T-cell (primary cell): Measurements from ENCODE around the gene SLC5A9. TPM values are rescaled to one million over a fixed set of nuclear protein-coding genes. Genes with fewer than 3 reads are reported as not detected.
"Not testable (repeated sequence)": the region's sequence is repeated elsewhere in the genome, so short reads cannot be mapped to it uniquely, and the experiment has no call there.

ENCODE experiments used
- ATAC-seq, 4 experiments: fragments of 200-7000 bp in 3 of 4; fragments of 150-1000 bp in 1 of 4; cut with Tn5 transposase; replicated peaks in 1 of 4; 1 replicate in 3 of 4; 2 replicates in 1 of 4; pipeline ENCODE4 v1.10.0; 2021; ENCODE audit warnings: moderate library complexity in 3 of 4, mild to moderate bottlenecking in 2 of 4, moderate number of reproducible peaks in 1 of 4
- CTCF ChIA-PET, 2 donors: fragments of 300-600 bp; sonication (Branson Sonifier 250); formaldehyde crosslinking; loops; one replicate each; lab custom pipeline; 2022; ENCODE audit warnings: antibody characterized with exemption in 2 of 2; lab: Charles Lee
- POLR2A ChIA-PET, 2 donors: fragments of 300-600 bp; sonication (Branson Sonifier 250); formaldehyde crosslinking; loops; one replicate each; lab custom pipeline; 2022; ENCODE audit warnings: antibody characterized with exemption in 2 of 2; lab: Charles Lee
- DNase-seq, 35 experiments: peaks; one replicate each; pipeline versions ENCODE4 v3.0.0 to v3.0.0-alpha.2; 2013 to 2023
- H3K27ac ChIP-seq: one replicate; pipeline ENCODE4 v1.5.1; 2013; ENCODE audit warnings: low read length
- H3K27me3 ChIP-seq, 2 experiments: replicated peaks in 1 of 2; 1 replicate in 1 of 2; 2 replicates in 1 of 2; pipeline versions ENCODE4 v1.6.1 to v1.7.0; 2013; ENCODE audit warnings: low read length in 1 of 2, mixed read lengths in 1 of 2; ENCODE audit not compliant: control insufficient read depth in 2 of 2, insufficient read depth in 2 of 2; ENCODE audit errors: extremely low read depth in 1 of 2
- H3K36me3 ChIP-seq, 2 donors: 1 replicate in 1 of 2; 2 replicates in 1 of 2; pipeline versions ENCODE4 v1.6.1 to v1.7.0; 2013; ENCODE audit warnings: low read length in 1 of 2; ENCODE audit not compliant: control insufficient read depth in 2 of 2, insufficient read depth in 1 of 2; ENCODE audit errors: extremely low read depth in 1 of 2
- H3K4me1 ChIP-seq, 2 experiments: 1 replicate in 1 of 2; 2 replicates in 1 of 2; pipeline versions ENCODE4 v1.6.1 to v1.7.0; 2013; ENCODE audit warnings: low read length in 2 of 2, mixed read lengths in 1 of 2; ENCODE audit not compliant: insufficient read depth in 2 of 2, control insufficient read depth in 1 of 2; ENCODE audit errors: extremely low read depth in 1 of 2
- H3K4me3 ChIP-seq, 2 donors: 1 replicate in 1 of 2; 2 replicates in 1 of 2; pipeline versions ENCODE4 v1.5.1 to v1.7.0; 2013; ENCODE audit warnings: mild to moderate bottlenecking in 2 of 2, low read length in 1 of 2, moderate library complexity in 1 of 2; ENCODE audit not compliant: control insufficient read depth in 1 of 2; ENCODE audit errors: extremely low read depth in 1 of 2
- H3K9me3 ChIP-seq: 2 replicates; pipeline ENCODE4 v1.7.0; 2013
- H3K27ac Mint-ChIP-seq, 2 donors: one replicate each; pipeline ENCODE4 v1.8.0; 2020 to 2021; ENCODE audit warnings: mild to moderate bottlenecking in 2 of 2, mixed read lengths in 2 of 2
- H3K27me3 Mint-ChIP-seq, 2 donors: one replicate each; pipeline ENCODE4 v1.8.0; 2021 to 2022; ENCODE audit warnings: mixed read lengths in 2 of 2
- H3K36me3 Mint-ChIP-seq: one replicate; pipeline ENCODE4 v1.8.0; 2021; ENCODE audit warnings: mixed read lengths
- H3K4me1 Mint-ChIP-seq, 3 donors: one replicate each; pipeline ENCODE4 v1.8.0; 2020 to 2022; ENCODE audit warnings: mixed read lengths in 3 of 3, mild to moderate bottlenecking in 1 of 3
- H3K4me3 Mint-ChIP-seq, 3 donors: one replicate each; pipeline ENCODE4 v1.8.0; 2020 to 2022; ENCODE audit warnings: mild to moderate bottlenecking in 3 of 3, mixed read lengths in 3 of 3, moderate library complexity in 3 of 3
- H3K9me3 Mint-ChIP-seq, 3 donors: one replicate each; pipeline ENCODE4 v1.8.0; 2020 to 2022; ENCODE audit warnings: mixed read lengths in 3 of 3
- WGBS: methylation state at CpG from one replicate; pipeline ENCODE4 v1.1.5; 2013; ENCODE audit warnings: missing lambda C conversion rate; ENCODE audit not compliant: insufficient coverage; 5-methylcytosine and 5-hydroxymethylcytosine counted together
- total RNA-seq, 35 experiments: library from RNA in 6 of 35; stranded (reverse) in 6 of 35; fragments of 120-200 nt in 1 of 35; gene quantifications; one replicate each; pipeline versions ENCODE4 v1.2.1 to v1.2.4 and lab custom pipeline; 2013 to 2026

SLC5A9 gene
- total RNA-seq, 5 donors from 2014 or later (not counting 1 experiment from before 2014, with no cell fraction given), result not detected

DNA sequence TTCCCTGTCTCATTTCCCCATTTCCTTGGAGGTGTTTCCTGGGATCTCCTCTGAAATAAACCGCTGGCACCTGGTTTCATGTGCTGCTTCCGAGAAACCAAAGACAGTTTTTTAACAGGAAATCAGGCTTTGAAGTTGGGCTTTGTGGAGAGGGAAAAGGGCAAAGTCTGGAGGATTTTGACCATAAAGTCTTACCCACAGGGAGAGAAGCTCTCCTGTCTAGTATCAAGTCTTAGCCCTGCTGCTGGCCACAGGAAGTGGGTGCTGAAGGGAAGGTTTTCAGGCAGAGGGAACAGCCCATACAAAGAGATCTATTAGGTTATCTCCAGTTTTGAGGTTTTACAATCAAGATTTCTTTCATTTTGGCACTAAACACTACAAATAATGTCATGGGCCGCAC lies 29.3 kb downstream of the SLC5A9 start:
- Mint-ChIP-seq H3K36me3 (no peaks in the 10 kb centered on the region), H3K27me3 (peaks cover 5 to 22% of the 10 kb centered on the region in 2 donors), H3K27ac (no peak overlapping the region), H3K4me1 (no peaks in the 10 kb centered on the region), H3K4me3 (no peak overlapping the region), H3K9me3 (no peaks in the 10 kb centered on the region)
- DNase-seq (no peak), ATAC-seq (no peak)
- Histone ChIP-seq H3K4me3 (no peak overlapping the region), H3K27me3 (peaks cover 0 to 4% of the 10 kb centered on the region in 2 experiments), H3K9me3 (no peaks in the 10 kb centered on the region), H3K27ac (no peak overlapping the region), H3K36me3 (no peaks in the 10 kb centered on the region), H3K4me1 (no peaks in the 10 kb centered on the region)
- ChIA-PET CTCF (no interaction called here), POLR2A (no interaction called here)
- 73% methylated on average over 2 of the region's 3 CpGs for WGBS

DNA sequence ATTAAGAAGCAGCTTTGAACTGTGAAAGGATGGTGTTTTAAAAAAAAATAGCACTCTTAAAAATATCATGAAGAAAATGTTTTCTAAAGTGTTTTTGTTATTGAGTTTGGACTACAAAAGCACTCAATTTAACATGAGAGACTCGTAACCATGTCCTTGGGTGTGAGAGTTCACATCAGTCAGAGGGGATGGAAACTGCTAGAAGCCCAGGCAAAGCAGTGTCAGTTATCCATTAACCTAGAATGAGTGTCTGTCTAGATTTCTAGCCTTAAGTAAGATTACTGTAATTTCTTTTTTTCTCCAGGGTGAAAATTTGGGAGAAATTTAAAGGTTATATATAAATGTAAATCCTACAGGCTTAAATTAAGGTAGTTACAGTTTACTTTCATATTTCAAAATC lies 31.7 kb downstream of the SLC5A9 start:
- no peak overlapping the region for H3K4me3 Mint-ChIP-seq
- CTCF ChIA-PET, result interaction anchor here in 1 of 2 donors (0.8 kb wide), 1 partner anchor 220 kb away, joined by 3 read pairs; no protein-coding TSS in a partner anchor
- H3K27ac ChIP-seq, result no peak overlapping the region

DNA sequence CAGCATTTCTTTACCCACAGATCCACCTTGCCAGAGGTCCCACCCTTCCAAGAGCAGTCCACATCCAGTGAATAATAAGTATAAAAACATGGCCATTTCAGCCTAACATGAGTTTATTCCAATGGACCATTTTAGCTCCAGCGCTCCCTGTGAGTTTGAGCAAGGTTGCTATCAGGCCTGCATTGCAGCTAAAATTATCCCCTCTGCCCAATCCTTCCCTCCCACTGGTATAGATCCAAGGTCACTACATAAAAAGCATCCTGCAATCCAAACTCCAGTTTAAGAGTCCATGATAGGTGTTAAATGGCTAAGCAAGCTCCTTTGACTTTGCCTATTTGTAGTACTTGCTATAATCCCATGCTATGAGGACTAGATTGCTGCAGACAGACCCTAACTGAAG lies 35.6 kb downstream of the SLC5A9 start:
- H3K36me3 ChIP-seq, result no peaks in the 10 kb centered on the region
- H3K27me3 ChIP-seq, result no peaks in the 10 kb centered on the region
- POLR2A ChIA-PET, result no interaction called here
- Mint-ChIP-seq H3K36me3 (no peaks in the 10 kb centered on the region), H3K27ac (no peak overlapping the region), H3K9me3 (no peaks in the 10 kb centered on the region), H3K4me1 (no peaks in the 10 kb centered on the region), H3K4me3 (no peak overlapping the region), H3K27me3 (peaks cover 4 to 17% of the 10 kb centered on the region in 2 donors)
- H3K4me3 ChIP-seq, result no peak overlapping the region
- no CpG with 5 or more reads among the region's 1 CpG for WGBS
- H3K9me3 ChIP-seq, result no peaks in the 10 kb centered on the region
- CTCF ChIA-PET, result no interaction called here
- ATAC-seq (no peak), DNase-seq (no peak)
- H3K27ac ChIP-seq, result no peak overlapping the region
- no peaks in the 10 kb centered on the region for H3K4me1 ChIP-seq

More for the DNA sequence above, 31.7 kb downstream of the SLC5A9 start:
- Histone ChIP-seq H3K4me1 (no peaks in the 10 kb centered on the region), H3K27me3 (peaks cover 0 to 2% of the 10 kb centered on the region in 2 experiments), H3K4me3 (no peak overlapping the region), H3K36me3 (no peaks in the 10 kb centered on the region), H3K9me3 (no peaks in the 10 kb centered on the region)
- Mint-ChIP-seq H3K27me3 (peaks cover 4 to 13% of the 10 kb centered on the region in 2 donors), H3K27ac (no peak overlapping the region), H3K4me1 (no peaks in the 10 kb centered on the region), H3K36me3 (no peaks in the 10 kb centered on the region), H3K9me3 (no peaks in the 10 kb centered on the region)
- DNase-seq, result no peak
- ATAC-seq, result no peak
- POLR2A ChIA-PET, result no interaction called here
- WGBS, result no CpG with 5 or more reads among the region's 1 CpG

GRCh38 chr1:48261881-48262400 lies 39.4 kb downstream of the SLC5A9 start:
- H3K4me1 ChIP-seq, result no peaks in the 10 kb centered on the region
- Mint-ChIP-seq H3K27me3 (peaks cover 0 to 15% of the 10 kb centered on the region in 2 donors), H3K36me3 (no peaks in the 10 kb centered on the region), H3K9me3 (no peaks in the 10 kb centered on the region), H3K27ac (no peak overlapping the region), H3K4me3 (no peak overlapping the region), H3K4me1 (no peaks in the 10 kb centered on the region)
- ChIA-PET POLR2A (no interaction called here), CTCF (no interaction called here)
- H3K4me3 ChIP-seq, result no peak overlapping the region
- ATAC-seq, result no peak
- DNase-seq, result no peak
- H3K27ac ChIP-seq, result no peak overlapping the region
- H3K27me3 ChIP-seq, result no peaks in the 10 kb centered on the region
- H3K9me3 ChIP-seq, result no peaks in the 10 kb centered on the region
- H3K36me3 ChIP-seq, result no peaks in the 10 kb centered on the region

GRCh38 chr1:48263041-48263440 lies 40.5 kb downstream of the SLC5A9 start:
- no peaks in the 10 kb centered on the region for H3K4me1 Mint-ChIP-seq
- POLR2A ChIA-PET, result no interaction called here
- no peaks in the 10 kb centered on the region for H3K36me3 Mint-ChIP-seq
- no peak overlapping the region for H3K27ac ChIP-seq
- H3K9me3 Mint-ChIP-seq, result no peaks in the 10 kb centered on the region
- no peak for DNase-seq
- CTCF ChIA-PET, result no interaction called here
- ATAC-seq, result no peak
- H3K9me3 ChIP-seq, result no peaks in the 10 kb centered on the region
- no peak overlapping the region for H3K27ac Mint-ChIP-seq
- no peaks in the 10 kb centered on the region for H3K4me1 ChIP-seq
- H3K27me3 Mint-ChIP-seq, result peaks cover 0 to 18% of the 10 kb centered on the region in 2 donors
- H3K27me3 ChIP-seq, result no peaks in the 10 kb centered on the region
- no CpG with 5 or more reads among the region's 1 CpG for WGBS
- H3K4me3 Mint-ChIP-seq, result no peak overlapping the region
- H3K36me3 ChIP-seq, result no peaks in the 10 kb centered on the region
- H3K4me3 ChIP-seq, result no peak overlapping the region

DNA sequence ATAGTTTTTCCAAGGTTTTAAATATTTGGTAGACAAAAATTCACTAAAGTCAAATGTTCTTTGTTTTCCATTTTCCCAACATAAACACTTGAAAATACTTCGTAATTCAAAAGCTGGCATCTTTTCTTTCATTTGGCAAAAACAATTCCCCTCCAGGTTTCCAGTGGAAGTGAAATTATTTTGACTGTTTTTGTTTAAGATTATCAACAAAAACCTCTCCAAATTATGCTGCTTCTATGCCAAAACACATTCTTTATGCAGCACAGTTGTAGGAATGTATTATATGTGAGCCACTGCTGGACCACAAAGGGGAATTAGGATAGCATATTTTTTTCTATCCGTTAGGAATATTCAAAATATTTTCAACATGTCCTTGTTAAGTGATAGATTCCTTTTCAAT lies 44.1 kb downstream of the SLC5A9 start:
- CTCF ChIA-PET, result interaction anchor here in 1 of 2 donors (0.6 kb wide), 1 partner anchor 203 kb away, joined by 3 read pairs; no protein-coding TSS in a partner anchor
- Mint-ChIP-seq H3K27me3 (peaks cover 0 to 17% of the 10 kb centered on the region in 2 donors), H3K9me3 (no peaks in the 10 kb centered on the region), H3K4me3 (no peak overlapping the region), H3K4me1 (no peaks in the 10 kb centered on the region), H3K27ac (no peak overlapping the region), H3K36me3 (no peaks in the 10 kb centered on the region)
- POLR2A ChIA-PET, result no interaction called here
- Histone ChIP-seq H3K9me3 (no peaks in the 10 kb centered on the region), H3K4me3 (no peak overlapping the region), H3K27me3 (no peaks in the 10 kb centered on the region), H3K36me3 (no peaks in the 10 kb centered on the region), H3K4me1 (no peaks in the 10 kb centered on the region), H3K27ac (no peak overlapping the region)
- WGBS, result no CpG with 5 or more reads among the region's 2 CpGs
- ATAC-seq, result no peak
- no peak for DNase-seq

GRCh38 chr1:48277437-48277836 lies 54.9 kb downstream of the SLC5A9 start:
- CTCF ChIA-PET, H3K4me1 ChIP-seq, H3K27me3 ChIP-seq, H3K27ac ChIP-seq, H3K27ac Mint-ChIP-seq, H3K4me1 Mint-ChIP-seq, H3K9me3 ChIP-seq, H3K36me3 ChIP-seq, ATAC-seq, H3K4me3 ChIP-seq, H3K4me3 Mint-ChIP-seq, H3K36me3 Mint-ChIP-seq, POLR2A ChIA-PET, DNase-seq: not testable (repeated sequence)
- WGBS, result no CpG with 5 or more reads among the region's 10 CpGs
- H3K9me3 Mint-ChIP-seq, result peaks cover 0 to 20% (median 11%) of the 10 kb centered on the region in 3 donors
- peaks cover 8 to 13% of the 10 kb centered on the region in 2 donors for H3K27me3 Mint-ChIP-seq
